GM18868 (cell line): ENCODE results near the gene ZNF839.

Experiments
- ATAC-seq: cut with Tn5 transposase; IDR thresholded peaks from one replicate; pipeline ENCODE4 v1.9.1; 2021; ENCODE audit warnings: mild to moderate bottlenecking, moderate library complexity; ENCODE audit not compliant: unreplicated experiment

Gene ZNF839

GRCh38 chr14:102374264-102374663 lies 54.7 kb downstream of the ZNF839 start:
- no peak for ATAC-seq

- ATAC-seq = no peak
Measured at GRCh38 chr14:102375119-102375518, 55.6 kb downstream of the ZNF839 start.

- no peak for ATAC-seq
Measured at GRCh38 chr14:102377696-102378095, 58.1 kb downstream of the ZNF839 start.

- no peak for ATAC-seq
Measured at GRCh38 chr14:102378830-102379229, 59.3 kb downstream of the ZNF839 start.

GRCh38 chr14:102387086-102387485 lies 67.5 kb downstream of the ZNF839 start:
- ATAC-seq = no peak

- no peak for ATAC-seq
Measured at GRCh38 chr14:102389246-102389645, 69.7 kb downstream of the ZNF839 start.

- no peak for ATAC-seq
Measured at GRCh38 chr14:102390064-102390855, 70.7 kb downstream of the ZNF839 start.
